ENCODE results near the gene CLDN15. TPM values are rescaled to one million over a fixed set of nuclear protein-coding genes. Genes with fewer than 3 reads are reported as not detected.

CLDN15 gene
- total RNA-seq, 2 donors from 2014 or later = 7.4 to 15.4 TPM

GRCh38 chr7:101234636-101235035, 3.0 kb downstream of the CLDN15 start:
- Histone ChIP-seq H3K27ac (no peak overlapping the region), H3K36me3 (peaks cover 10% of the 10 kb centered on the region)

GRCh38 chr7:101233907-101234547, 3.6 kb downstream of the CLDN15 start:
- DNase-seq (ENCODE audit: low spot score) (no peak), ATAC-seq (ENCODE audit: insufficient number of reproducible peaks, low FRiP score, low read depth) (no peak)
- TF ChIP-seq, protein P1, sequence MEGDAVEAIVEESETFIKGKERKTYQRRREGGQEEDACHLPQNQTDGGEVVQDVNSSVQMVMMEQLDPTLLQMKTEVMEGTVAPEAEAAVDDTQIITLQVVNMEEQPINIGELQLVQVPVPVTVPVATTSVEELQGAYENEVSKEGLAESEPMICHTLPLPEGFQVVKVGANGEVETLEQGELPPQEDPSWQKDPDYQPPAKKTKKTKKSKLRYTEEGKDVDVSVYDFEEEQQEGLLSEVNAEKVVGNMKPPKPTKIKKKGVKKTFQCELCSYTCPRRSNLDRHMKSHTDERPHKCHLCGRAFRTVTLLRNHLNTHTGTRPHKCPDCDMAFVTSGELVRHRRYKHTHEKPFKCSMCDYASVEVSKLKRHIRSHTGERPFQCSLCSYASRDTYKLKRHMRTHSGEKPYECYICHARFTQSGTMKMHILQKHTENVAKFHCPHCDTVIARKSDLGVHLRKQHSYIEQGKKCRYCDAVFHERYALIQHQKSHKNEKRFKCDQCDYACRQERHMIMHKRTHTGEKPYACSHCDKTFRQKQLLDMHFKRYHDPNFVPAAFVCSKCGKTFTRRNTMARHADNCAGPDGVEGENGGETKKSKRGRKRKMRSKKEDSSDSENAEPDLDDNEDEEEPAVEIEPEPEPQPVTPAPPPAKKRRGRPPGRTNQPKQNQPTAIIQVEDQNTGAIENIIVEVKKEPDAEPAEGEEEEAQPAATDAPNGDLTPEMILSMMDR (IDR thresholded peaks at IDR 0.05) = no peak

More at GRCh38 chr7:101234636-101235035, 3.0 kb downstream of the CLDN15 start:
- no peak for DNase-seq (ENCODE audit: low spot score)
- Histone ChIP-seq H3K9me3 (no peaks in the 10 kb centered on the region), H3K4me1 (ENCODE audit: control insufficient read depth in 1 of 2, low read depth in 2 of 2) (peaks cover 0 to 4% of the 10 kb centered on the region in 2 donors), H3K4me3 (no peak overlapping the region), H3K27me3 (replicated peaks; ENCODE audit: insufficient read depth) (no peaks in the 10 kb centered on the region)
- no peak for ATAC-seq (ENCODE audit: insufficient number of reproducible peaks, low FRiP score, low read depth)
- TF ChIP-seq, protein P1 (IDR thresholded peaks at IDR 0.05) = no peak

GRCh38 chr7:101232141-101232850, 5.3 kb downstream of the CLDN15 start:
- ATAC-seq (ENCODE audit: insufficient number of reproducible peaks, low FRiP score, low read depth) (no peak), DNase-seq (ENCODE audit: low spot score) (no peak)
- Histone ChIP-seq H3K9me3 (no peaks in the 10 kb centered on the region), H3K4me3 (no peak overlapping the region), H3K36me3 (peaks cover 7% of the 10 kb centered on the region), H3K4me1 (ENCODE audit: control insufficient read depth in 1 of 2, low read depth in 2 of 2) (peaks cover 0 to 3% of the 10 kb centered on the region in 2 donors), H3K27ac (no peak overlapping the region), H3K27me3 (replicated peaks; ENCODE audit: insufficient read depth) (no peaks in the 10 kb centered on the region)
- TF ChIP-seq, protein P1 (IDR thresholded peaks at IDR 0.05) = no peak

More at GRCh38 chr7:101233907-101234547, 3.6 kb downstream of the CLDN15 start:
- H3K9me3 ChIP-seq = no peaks in the 10 kb centered on the region
- H3K27me3 ChIP-seq (replicated peaks; ENCODE audit: insufficient read depth) = no peaks in the 10 kb centered on the region
- H3K27ac ChIP-seq = no peak overlapping the region
- H3K36me3 ChIP-seq = peaks cover 4% of the 10 kb centered on the region
- H3K4me3 ChIP-seq = no peak overlapping the region
- H3K4me1 ChIP-seq (ENCODE audit: control insufficient read depth in 1 of 2, low read depth in 2 of 2) = peaks cover 0 to 4% of the 10 kb centered on the region in 2 donors

- no peak for DNase-seq (ENCODE audit: low spot score)
- H3K4me3 ChIP-seq = no peak overlapping the region
These were observed 6.0 kb downstream of the CLDN15 start for GRCh38 chr7:101231644-101232043.

GRCh38 chr7:101226721-101227120, 10.9 kb downstream of the CLDN15 start:
- Histone ChIP-seq H3K36me3 (peaks cover 39% of the 10 kb centered on the region), H3K9me3 (no peaks in the 10 kb centered on the region), H3K4me3 (no peak overlapping the region), H3K27ac (no peak overlapping the region), H3K27me3 (replicated peaks; ENCODE audit: insufficient read depth) (no peaks in the 10 kb centered on the region), H3K4me1 (ENCODE audit: control insufficient read depth in 1 of 2, low read depth in 2 of 2) (no peaks in the 10 kb centered on the region)
- no peak for DNase-seq (ENCODE audit: low spot score)
- TF ChIP-seq, protein P1 (IDR thresholded peaks at IDR 0.05) = no peak
- ATAC-seq (ENCODE audit: insufficient number of reproducible peaks, low FRiP score, low read depth) = no peak

More at GRCh38 chr7:101231644-101232043, 6.0 kb downstream of the CLDN15 start:
- no peak for ATAC-seq (ENCODE audit: insufficient number of reproducible peaks, low FRiP score, low read depth)
- Histone ChIP-seq H3K9me3 (no peaks in the 10 kb centered on the region), H3K27ac (no peak overlapping the region), H3K4me1 (ENCODE audit: control insufficient read depth in 1 of 2, low read depth in 2 of 2) (no peaks in the 10 kb centered on the region), H3K27me3 (replicated peaks; ENCODE audit: insufficient read depth) (no peaks in the 10 kb centered on the region), H3K36me3 (peaks cover 11% of the 10 kb centered on the region)
- TF ChIP-seq, protein P1 (IDR thresholded peaks at IDR 0.05) = no peak
